NCI-H2107 treated with DMSO at 0.1 percent for 48 hours (cell line): ENCODE data around the gene STK10.

Experiments used
- DNase-seq: peaks from one replicate; lab custom pipeline; 2025; ENCODE audit not compliant: unreplicated experiment; lab: John Stamatoyannopoulos, UW

STK10 gene

GRCh38 chr5:172093559-172093958 is 94.5 kb downstream of the STK10 start:
- DNase-seq = no peak

GRCh38 chr5:172091956-172092732 is 95.9 kb downstream of the STK10 start:
- DNase-seq = no peak

GRCh38 chr5:172090976-172091547 is 97.0 kb downstream of the STK10 start:
- no peak for DNase-seq

- DNase-seq = no peak
These were observed 98.5 kb downstream of the STK10 start for GRCh38 chr5:172089298-172090117.

GRCh38 chr5:172088801-172089200 is 99.2 kb downstream of the STK10 start:
- no peak for DNase-seq

GRCh38 chr5:172086194-172086975 is 101.6 kb downstream of the STK10 start:
- no peak for DNase-seq

- DNase-seq = no peak
These were observed 102.3 kb downstream of the STK10 start for GRCh38 chr5:172085738-172086137.

GRCh38 chr5:172082180-172082579 is 105.8 kb downstream of the STK10 start:
- DNase-seq = no peak

- DNase-seq = no peak
These were observed 108.1 kb downstream of the STK10 start for GRCh38 chr5:172079876-172080275.

- no peak for DNase-seq
These were observed 109.2 kb downstream of the STK10 start for GRCh38 chr5:172078726-172079345.

- no peak for DNase-seq
These were observed 110.2 kb downstream of the STK10 start for GRCh38 chr5:172077664-172078425.

GRCh38 chr5:172076761-172077244 is 111.2 kb downstream of the STK10 start:
- no peak for DNase-seq

GRCh38 chr5:172075656-172076055 is 112.4 kb downstream of the STK10 start:
- no peak for DNase-seq

- no peak for DNase-seq
These were observed 113.1 kb downstream of the STK10 start for GRCh38 chr5:172074896-172075295.

GRCh38 chr5:172071309-172071875 is 116.6 kb downstream of the STK10 start:
- no peak for DNase-seq

GRCh38 chr5:172065431-172066065 is 122.5 kb downstream of the STK10 start:
- DNase-seq = no peak

- no peak for DNase-seq
These were observed 123.3 kb downstream of the STK10 start for GRCh38 chr5:172064766-172065165.

- no peak for DNase-seq
These were observed 123.7 kb downstream of the STK10 start for GRCh38 chr5:172064358-172064757.
